MCF 10A (cell line): ENCODE measurements around the gene TNFAIP3. TPM values are rescaled to one million over a fixed set of nuclear protein-coding genes. Genes with fewer than 3 reads are reported as not detected.

Experiments
- BruUV-seq: library from RNA; stranded (reverse); fragments of 400-500 nt; replicated peaks from 2 replicates; lab custom pipeline; 2021; lab: Mats Ljungman, UMichigan
- CTCF ChIA-PET: fragments of 300-600 bp; sonication (Branson Sonifier 250); formaldehyde crosslinking; extraction: SDS; loops from one replicate; lab custom pipeline; 2021; ENCODE audit warnings: antibody characterized with exemption, inconsistent platforms; lab: Yijun Ruan, JAX
- POLR2A ChIA-PET: fragments of 300-600, 350-650 bp; sonication (Branson Sonifier 250); formaldehyde crosslinking; extraction: SDS; loops from one replicate; lab custom pipeline; 2020; ENCODE audit warnings: antibody characterized with exemption, inconsistent platforms; lab: Yijun Ruan, JAX
- DNase-seq: peaks from one replicate; pipeline ENCODE4 v3.0.0-alpha.2; 2018; ENCODE audit not compliant: unreplicated experiment
- H3K27ac Mint-ChIP-seq: one replicate; pipeline ENCODE4 v1.8.0; 2022; ENCODE audit warnings: mild to moderate bottlenecking, low read depth, mixed read lengths; ENCODE audit not compliant: unreplicated experiment
- H3K27me3 Mint-ChIP-seq: one replicate; pipeline ENCODE4 v1.8.0; 2022; ENCODE audit warnings: mixed read lengths; ENCODE audit not compliant: insufficient read depth, unreplicated experiment
- H3K36me3 Mint-ChIP-seq: one replicate; pipeline ENCODE4 v1.8.0; 2022; ENCODE audit warnings: mild to moderate bottlenecking, moderate library complexity, mixed read lengths; ENCODE audit not compliant: insufficient read depth, unreplicated experiment
- H3K4me1 Mint-ChIP-seq: one replicate; pipeline ENCODE4 v1.8.0; 2022; ENCODE audit warnings: mixed read lengths; ENCODE audit not compliant: insufficient read depth, unreplicated experiment
- H3K4me3 Mint-ChIP-seq: one replicate; pipeline ENCODE4 v1.8.0; 2022; ENCODE audit warnings: mild to moderate bottlenecking, moderate library complexity, mixed read lengths; ENCODE audit not compliant: unreplicated experiment
- H3K9me3 Mint-ChIP-seq: one replicate; pipeline ENCODE4 v1.8.0; 2022; ENCODE audit warnings: mixed read lengths; ENCODE audit not compliant: unreplicated experiment
- intact Hi-C: fragments of 100-400 bp; cut with micrococcal nuclease; formaldehyde crosslinking; loops from 2 replicates; pipeline ENCODE4 v1.14.1; 2022
- total RNA-seq: library from RNA; stranded (reverse); gene quantifications from 2 replicates; pipeline ENCODE4 v1.2.3, GENCODE V29; 2022
- TF ChIP-seq, protein P1 (sequence below): fragments of 200-600 bp; IDR thresholded peaks from one replicate; pipeline ENCODE4 v1.8.0; 2022; ENCODE audit warnings: antibody characterized with exemption, mild to moderate bottlenecking; ENCODE audit not compliant: unreplicated experiment

Gene TNFAIP3
- total RNA-seq, 1 experiment from 2014 or later, result 52.8 TPM

- no peak for DNase-seq
- intact Hi-C loops, result no loop called here
- Mint-ChIP-seq H3K36me3 (no peaks in the 10 kb centered on the region), H3K27me3 (peaks cover 10% of the 10 kb centered on the region), H3K9me3 (peaks cover 6% of the 10 kb centered on the region), H3K4me1 (no peaks in the 10 kb centered on the region), H3K27ac (no peak overlapping the region), H3K4me3 (no peak overlapping the region)
- TF ChIP-seq, protein P1, sequence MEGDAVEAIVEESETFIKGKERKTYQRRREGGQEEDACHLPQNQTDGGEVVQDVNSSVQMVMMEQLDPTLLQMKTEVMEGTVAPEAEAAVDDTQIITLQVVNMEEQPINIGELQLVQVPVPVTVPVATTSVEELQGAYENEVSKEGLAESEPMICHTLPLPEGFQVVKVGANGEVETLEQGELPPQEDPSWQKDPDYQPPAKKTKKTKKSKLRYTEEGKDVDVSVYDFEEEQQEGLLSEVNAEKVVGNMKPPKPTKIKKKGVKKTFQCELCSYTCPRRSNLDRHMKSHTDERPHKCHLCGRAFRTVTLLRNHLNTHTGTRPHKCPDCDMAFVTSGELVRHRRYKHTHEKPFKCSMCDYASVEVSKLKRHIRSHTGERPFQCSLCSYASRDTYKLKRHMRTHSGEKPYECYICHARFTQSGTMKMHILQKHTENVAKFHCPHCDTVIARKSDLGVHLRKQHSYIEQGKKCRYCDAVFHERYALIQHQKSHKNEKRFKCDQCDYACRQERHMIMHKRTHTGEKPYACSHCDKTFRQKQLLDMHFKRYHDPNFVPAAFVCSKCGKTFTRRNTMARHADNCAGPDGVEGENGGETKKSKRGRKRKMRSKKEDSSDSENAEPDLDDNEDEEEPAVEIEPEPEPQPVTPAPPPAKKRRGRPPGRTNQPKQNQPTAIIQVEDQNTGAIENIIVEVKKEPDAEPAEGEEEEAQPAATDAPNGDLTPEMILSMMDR, result no peak
- no TSS peak for BruUV-seq
- POLR2A ChIA-PET, result interaction anchor here (1.1 kb wide), 1 partner anchor 14 kb away, joined by 3 read pairs; no protein-coding TSS in a partner anchor
- CTCF ChIA-PET, result no interaction called here
These were observed 47.0 kb downstream of the TNFAIP3 start for GRCh38 chr6:137913996-137914529.

DNA sequence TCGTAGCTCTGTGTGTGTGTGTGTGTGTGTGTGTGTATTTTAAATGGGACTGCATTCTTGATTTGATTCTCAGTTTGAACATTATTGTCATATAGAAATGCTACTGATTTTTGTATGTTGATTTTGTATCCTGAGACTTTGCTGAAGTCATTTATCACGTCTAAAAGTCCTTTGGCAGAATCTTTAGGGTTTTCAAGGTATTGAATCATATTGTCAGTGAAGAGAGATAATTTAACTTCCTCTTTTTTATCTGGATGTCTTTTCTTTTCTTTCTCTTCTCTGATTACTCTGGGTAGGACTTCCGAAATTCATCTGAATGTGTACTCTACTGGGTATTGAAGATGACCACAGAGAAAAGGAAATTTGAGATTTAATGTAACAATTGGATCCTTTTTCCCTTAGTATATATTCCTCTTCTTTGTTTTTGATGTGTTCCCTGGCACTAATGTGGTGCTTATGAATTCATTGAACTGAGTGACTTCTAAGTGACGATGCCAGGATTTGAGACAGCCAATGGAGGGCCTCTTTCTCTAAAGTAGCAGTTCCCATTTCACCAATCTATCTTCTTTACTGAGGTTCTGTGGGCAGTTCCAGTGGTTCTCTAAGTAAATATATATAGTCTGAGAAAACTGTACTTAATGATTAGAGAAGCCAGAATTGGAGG lies 47.6 kb downstream of the TNFAIP3 start:
- TF ChIP-seq, protein P1, result no peak
- CTCF ChIA-PET, result no interaction called here
- Mint-ChIP-seq H3K27me3 (peaks cover 4% of the 10 kb centered on the region), H3K36me3 (no peaks in the 10 kb centered on the region), H3K27ac (no peak overlapping the region), H3K9me3 (peaks cover 6% of the 10 kb centered on the region), H3K4me1 (no peaks in the 10 kb centered on the region), H3K4me3 (no peak overlapping the region)
- intact Hi-C loops, result no loop called here
- POLR2A ChIA-PET, result no interaction called here
- DNase-seq, result no peak
- BruUV-seq, result no TSS peak

GRCh38 chr6:137915790-137916189 lies 48.7 kb downstream of the TNFAIP3 start:
- Mint-ChIP-seq H3K27ac (no peak overlapping the region), H3K36me3 (no peaks in the 10 kb centered on the region), H3K27me3 (no peaks in the 10 kb centered on the region), H3K9me3 (peaks cover 6% of the 10 kb centered on the region), H3K4me1 (no peaks in the 10 kb centered on the region), H3K4me3 (no peak overlapping the region)
- TF ChIP-seq, protein P1, result no peak
- no TSS peak for BruUV-seq
- ChIA-PET CTCF (no interaction called here), POLR2A (no interaction called here)
- intact Hi-C loops, result no loop called here
- no peak for DNase-seq

DNA sequence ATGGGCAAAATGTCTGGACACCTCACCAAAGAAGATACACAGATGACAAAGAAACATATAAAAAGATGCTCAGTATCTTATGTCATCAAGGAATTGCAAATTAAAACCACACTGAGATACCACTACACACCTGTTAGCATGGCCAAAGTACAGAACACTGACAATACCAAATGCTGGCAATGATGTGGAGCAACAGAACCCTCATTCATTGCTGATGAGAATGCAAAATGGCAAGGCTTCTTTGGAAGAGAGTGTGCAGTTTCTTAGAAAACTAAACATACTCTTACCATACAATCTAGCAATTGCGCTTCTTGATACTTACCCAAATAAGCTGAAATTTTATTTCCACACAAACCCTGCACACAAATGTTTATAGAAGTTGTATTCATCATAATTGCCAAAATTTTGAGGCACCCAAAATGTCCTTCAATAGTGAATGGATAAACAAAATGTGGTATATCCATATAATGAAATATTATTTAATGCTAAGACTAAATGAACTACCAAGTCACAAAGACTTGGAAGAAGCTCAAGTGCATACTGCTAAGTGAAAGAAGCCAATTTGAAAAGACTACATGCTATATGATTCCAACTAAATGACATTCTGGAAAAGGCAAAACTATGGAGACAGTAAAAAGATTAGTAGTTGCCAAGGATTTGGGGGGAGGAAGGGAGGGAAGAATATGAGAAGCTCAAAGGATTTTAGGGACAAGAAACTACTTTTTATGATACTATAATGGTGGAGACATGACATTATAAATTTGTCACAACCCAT lies 50.7 kb downstream of the TNFAIP3 start:
- intact Hi-C loops, result no loop called here
- Mint-ChIP-seq H3K9me3 (peaks cover 6% of the 10 kb centered on the region), H3K27ac (no peak overlapping the region), H3K36me3 (no peaks in the 10 kb centered on the region), H3K4me3 (no peak overlapping the region), H3K27me3 (no peaks in the 10 kb centered on the region), H3K4me1 (no peaks in the 10 kb centered on the region)
- ChIA-PET POLR2A (no interaction called here), CTCF (no interaction called here)
- DNase-seq, result no peak
- TF ChIP-seq, protein P1, result no peak
- BruUV-seq, result no TSS peak
